ENCODE results near the gene UBL3. TPM values are rescaled to one million over a fixed set of nuclear protein-coding genes. Genes with fewer than 3 reads are reported as not detected.
A peak's percentile ranks its signal among the peaks of the same experiment; 100 is the strongest.

Gene UBL3
- total and polyA plus RNA-seq, 2 of the 8 experiments (the other 6 are each of a cell fraction or from before 2014, with no cell fraction given) = 5.3 to 16.1 TPM

- H3K4me2 ChIP-seq (ENCODE audit: insufficient read depth in 1 of 2, low read depth in 2 of 2, low read length in 2 of 2) = peak overlapping the region in 1 of 2 experiments; percentile 2; a peak in 1 of 4 replicates
- no peak overlapping the region for H3K23ac ChIP-seq (ENCODE audit: insufficient read length)
- ChIA-PET CTCF (ENCODE audit: partially characterized antibody) (interaction anchor here (1.2 to 1.5 kb wide), 4 partner anchors 11 to 237 kb away, joined by 3 to 4 read pairs (median 3); no protein-coding TSS in a partner anchor), POLR2A (ENCODE audit: partially characterized antibody) (interaction anchor here (0.8 to 2.0 kb wide), 3 partner anchors 13 to 564 kb away, joined by 3 to 4 read pairs (median 3); no protein-coding TSS in a partner anchor)
- H4K91ac ChIP-seq (replicated peaks; ENCODE audit: insufficient read length, low read length) = no peak overlapping the region
- no peaks in the 10 kb centered on the region for H3K23me2 ChIP-seq (ENCODE audit: low read depth, low read length)
- H2BK20ac ChIP-seq (ENCODE audit: low read length) = no peak overlapping the region
- no peak overlapping the region for H3K4ac ChIP-seq (replicated peaks; ENCODE audit: insufficient read length, low read depth, low read length)
- H3K9me3 ChIP-seq (ENCODE audit: insufficient read depth in 2 of 2, low read depth in 1 of 2, low read length in 1 of 2) = no peaks in the 10 kb centered on the region
- H3K4me3 ChIP-seq (ENCODE audit: extremely low read depth in 1 of 4, insufficient read depth in 2 of 4, low read depth in 3 of 4, low read length in 4 of 4) = no peak overlapping the region
- no peak overlapping the region for H2AFZ ChIP-seq (ENCODE audit: low read length)
- no peak overlapping the region for H3K18ac ChIP-seq (ENCODE audit: extremely low read depth, low read length)
- H3K79me2 ChIP-seq (ENCODE audit: control insufficient read depth in 1 of 2, insufficient read depth in 2 of 2, low read length in 2 of 2) = no peaks in the 10 kb centered on the region
- H3K79me1 ChIP-seq (ENCODE audit: low read depth, low read length) = no peaks in the 10 kb centered on the region
- DNase-seq (ENCODE audit: low read depth in 1 of 2, low spot score in 2 of 2) = no peak
- H2BK12ac ChIP-seq (ENCODE audit: low read depth, low read length) = no peak overlapping the region; the same call in 1 of the 2 replicates
- no peak overlapping the region for H3K14ac ChIP-seq (ENCODE audit: insufficient read length)
- no peaks in the 10 kb centered on the region for H3K36me3 ChIP-seq (ENCODE audit: control insufficient read depth in 2 of 4, insufficient read depth in 4 of 4, low read length in 3 of 4)
- 90% methylated on average over 6 of the region's 6 CpGs; no CpG with 5 or more reads in 1 of the 2 experiments for WGBS, 2 experiments (ENCODE audit: extremely low coverage in 1 of 2, insufficient coverage in 1 of 2, insufficient read length in 1 of 2, insufficient replicate concordance in 2 of 2, low coverage in 1 of 2, low lambda C conversion rate in 2 of 2, missing lambda C conversion rate in 1 of 2)
- no peak overlapping the region for H3K56ac ChIP-seq (replicated peaks; ENCODE audit: insufficient read length, low read depth, low read length)
- no peaks in the 10 kb centered on the region for H3K27me3 ChIP-seq (replicated peaks in 1 of 4; ENCODE audit: control insufficient read depth in 3 of 4, extremely low read depth in 1 of 4, insufficient read depth in 3 of 4, low read length in 3 of 4)
- no peak overlapping the region for H3K27ac ChIP-seq (ENCODE audit: low read depth, low read length)
- H3K4me1 ChIP-seq (replicated peaks in 1 of 4; ENCODE audit: control insufficient read depth in 3 of 4, insufficient read depth in 4 of 4, low read length in 3 of 4) = peaks cover 0 to 10% (median 5%) of the 10 kb centered on the region in 4 experiments; a peak in 4 of 7 replicates
- no peak overlapping the region for H4K8ac ChIP-seq (ENCODE audit: extremely low read depth, insufficient read depth, low read length)
- H2BK5ac ChIP-seq (ENCODE audit: low read depth, low read length) = no peak overlapping the region
- no peak overlapping the region for H2BK120ac ChIP-seq (replicated peaks; ENCODE audit: low read depth, low read length)
- H4K20me1 ChIP-seq (replicated peaks in 1 of 2; ENCODE audit: control insufficient read depth in 1 of 2, insufficient read depth in 2 of 2, low read length in 2 of 2) = no peaks in the 10 kb centered on the region
- no peak for FAIRE-seq
- no peak overlapping the region for H4K5ac ChIP-seq (ENCODE audit: insufficient read length, low read depth, low read length)
- H3K9ac ChIP-seq (replicated peaks in 1 of 4; ENCODE audit: extremely low read depth in 1 of 4, low read depth in 3 of 4, low read length in 3 of 4) = no peak overlapping the region
- H2AK5ac ChIP-seq (ENCODE audit: low read depth, low read length) = no peak overlapping the region
- no peak overlapping the region for H2BK15ac ChIP-seq (ENCODE audit: low read length)
Observed at GRCh38 chr13:29877456-29878078, 27.1 kb upstream of the UBL3 start.
